DND-41 (cell line): ENCODE results near the gene SMAD9.

Source experiments
- CTCF ChIP-seq: IDR thresholded peaks from 2 replicates; pipeline ENCODE4 v1.5.1; 2012; ENCODE audit warnings: borderline replicate concordance, low read length, moderate library complexity, mild to moderate bottlenecking; ENCODE audit not compliant: poor library complexity, severe bottlenecking; ENCODE audit errors: extremely low read depth
- EZH2 ChIP-seq: IDR thresholded peaks from 3 replicates; pipeline ENCODE4 v1.6.1; 2012; ENCODE audit warnings: borderline replicate concordance, low read depth, mild to moderate bottlenecking, moderate library complexity, low read length, inconsistent platforms; ENCODE audit not compliant: severe bottlenecking

DNA sequence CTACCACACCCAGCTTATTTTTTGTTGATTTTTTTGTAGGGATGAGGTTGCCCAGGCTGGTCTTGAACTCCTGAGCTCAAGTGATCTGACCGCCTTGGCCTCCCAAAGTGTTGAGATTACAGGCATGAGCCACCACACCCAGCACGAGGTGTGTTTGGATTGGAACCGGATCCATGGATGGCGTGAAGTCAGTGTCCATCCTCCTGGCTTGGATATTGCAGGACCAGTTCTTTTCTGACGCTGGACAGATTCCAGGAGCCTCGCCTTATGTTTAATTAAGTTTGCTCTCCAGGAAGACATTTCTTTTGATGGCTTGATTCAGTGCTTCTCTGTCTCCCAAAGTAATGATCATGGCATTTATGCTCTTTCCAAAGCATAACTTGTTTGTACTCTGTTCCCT lies 115.5 kb downstream of the SMAD9 start:
- no peak for TF ChIP-seq CTCF
- TF ChIP-seq EZH2: no peak
